Measurements from ENCODE around the gene GTPBP8. TPM values are rescaled to one million over a fixed set of nuclear protein-coding genes. Genes with fewer than 3 reads are reported as not detected.

Gene GTPBP8
- total and polyA plus RNA-seq, 2 of the 13 experiments (the other 11 are each of a cell fraction or from before 2014, with no cell fraction given), result 12.5 to 16.7 TPM

DNA sequence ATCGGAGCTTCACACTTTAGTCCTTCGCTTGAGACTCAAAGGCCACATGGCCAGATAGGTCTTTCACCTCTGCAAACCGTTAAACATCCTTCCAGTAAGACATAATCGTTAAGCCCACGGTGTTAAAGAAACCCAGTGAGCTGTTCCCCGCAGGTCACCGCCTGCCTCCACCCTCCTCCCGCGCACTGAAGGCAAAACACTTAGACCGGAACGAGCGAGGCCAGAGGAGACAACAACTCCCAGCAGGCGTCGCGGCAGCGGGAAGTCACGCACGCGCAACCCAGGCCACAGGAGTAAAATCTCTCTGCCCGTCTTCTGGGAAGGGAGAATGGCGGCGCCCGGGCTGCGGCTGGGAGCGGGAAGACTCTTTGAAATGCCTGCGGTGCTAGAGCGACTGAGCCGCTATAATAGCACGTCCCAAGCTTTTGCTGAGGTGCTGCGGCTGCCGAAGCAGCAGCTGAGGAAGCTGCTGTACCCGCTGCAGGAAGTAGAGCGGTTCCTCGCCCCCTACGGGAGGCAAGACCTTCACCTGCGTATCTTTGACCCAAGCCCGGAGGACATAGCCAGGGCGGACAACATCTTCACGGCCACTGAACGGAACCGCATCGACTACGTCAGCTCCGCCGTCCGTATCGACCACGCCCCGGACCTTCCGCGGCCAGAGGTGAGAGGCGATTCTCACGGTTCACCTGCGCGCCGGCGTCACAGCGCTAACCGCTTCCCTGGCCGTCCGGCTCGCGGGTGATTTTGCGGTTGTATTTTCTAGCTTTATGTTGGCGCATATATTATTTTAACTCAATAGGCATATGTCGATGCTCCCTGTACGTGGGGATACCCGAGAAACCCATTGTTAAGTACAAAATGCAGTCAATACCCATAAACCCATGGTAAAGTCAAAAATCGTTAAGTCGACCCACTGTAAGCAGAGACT, at the start of gene GTPBP8 (continued):
- TF ChIP-seq, protein P1, sequence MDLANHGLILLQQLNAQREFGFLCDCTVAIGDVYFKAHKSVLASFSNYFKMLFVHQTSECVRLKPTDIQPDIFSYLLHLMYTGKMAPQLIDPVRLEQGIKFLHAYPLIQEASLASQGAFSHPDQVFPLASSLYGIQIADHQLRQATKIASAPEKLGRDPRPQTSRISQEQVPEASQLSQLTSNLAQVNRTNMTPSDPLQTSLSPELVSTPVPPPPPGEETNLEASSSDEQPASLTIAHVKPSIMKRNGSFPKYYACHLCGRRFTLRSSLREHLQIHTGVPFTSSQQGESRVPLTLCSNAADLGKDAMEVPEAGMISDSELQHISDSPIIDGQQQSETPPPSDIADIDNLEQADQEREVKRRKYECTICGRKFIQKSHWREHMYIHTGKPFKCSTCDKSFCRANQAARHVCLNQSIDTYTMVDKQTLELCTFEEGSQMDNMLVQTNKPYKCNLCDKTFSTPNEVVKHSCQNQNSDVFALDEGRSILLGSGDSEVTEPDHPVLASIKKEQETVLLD (CRISPR knock-in tag; IDR thresholded peaks at IDR 0.05; ENCODE audit: low read depth), result 0 out of 2 replicates have a peak, but pooled peaks have one; percentile 49
- TF ChIP-seq KLF6 (CRISPR knock-in tag; IDR thresholded peaks at IDR 0.05) (peak; percentile 66; the same call in 1 of the 2 replicates), SMC3 (IDR thresholded peaks at IDR 0.05; ENCODE audit: low read length) (no peak), RCOR2 (CRISPR knock-in tag; IDR thresholded peaks at IDR 0.05) (peak; percentile 40; the same call in 1 of the 2 replicates), HDAC6 (IDR thresholded peaks at IDR 0.05; ENCODE audit: low read depth, low read length) (no peak), SETDB1 (CRISPR knock-in tag; IDR thresholded peaks at IDR 0.05; ENCODE audit: borderline replicate concordance) (no peak), FOXA1 (IDR thresholded peaks at IDR 0.05) (no peak), FOXA1 (CRISPR knock-in tag; IDR thresholded peaks at IDR 0.05) (no peak), PHF8 (CRISPR knock-in tag; IDR thresholded peaks at IDR 0.05) (peak; percentile 98), AGO2 (optimal IDR thresholded peaks at IDR 0.05; ENCODE audit: low read depth, low read length) (peak; percentile 57), ZMAT3 (CRISPR knock-in tag; conservative IDR thresholded peaks at IDR 0.05) (peak; percentile 85), RARG (CRISPR knock-in tag; IDR thresholded peaks at IDR 0.05; ENCODE audit: low read depth) (peak; percentile 32; the same call in 1 of the 2 replicates), ZFP62 (CRISPR knock-in tag; IDR thresholded peaks at IDR 0.05) (0 out of 2 replicates have a peak, but pooled peaks have one; percentile 20), SALL2 (CRISPR knock-in tag; IDR thresholded peaks at IDR 0.05) (peak; percentile 81; the same call in 1 of the 2 replicates), MBD4 (IDR thresholded peaks at IDR 0.05; ENCODE audit: borderline replicate concordance, low read length) (no peak), ZNF292 (CRISPR knock-in tag; IDR thresholded peaks at IDR 0.05; ENCODE audit: borderline replicate concordance, low read depth) (peak; percentile 66; the same call in 1 of the 2 replicates), SAP130 (CRISPR knock-in tag; IDR thresholded peaks at IDR 0.05; ENCODE audit: low read depth) (peak; percentile 83), MLLT10 (CRISPR knock-in tag; IDR thresholded peaks at IDR 0.05) (no peak), ZNF660 (CRISPR knock-in tag; IDR thresholded peaks at IDR 0.05; ENCODE audit: borderline replicate concordance, low read depth) (no peak)
- TF ChIP-seq, protein P2, sequence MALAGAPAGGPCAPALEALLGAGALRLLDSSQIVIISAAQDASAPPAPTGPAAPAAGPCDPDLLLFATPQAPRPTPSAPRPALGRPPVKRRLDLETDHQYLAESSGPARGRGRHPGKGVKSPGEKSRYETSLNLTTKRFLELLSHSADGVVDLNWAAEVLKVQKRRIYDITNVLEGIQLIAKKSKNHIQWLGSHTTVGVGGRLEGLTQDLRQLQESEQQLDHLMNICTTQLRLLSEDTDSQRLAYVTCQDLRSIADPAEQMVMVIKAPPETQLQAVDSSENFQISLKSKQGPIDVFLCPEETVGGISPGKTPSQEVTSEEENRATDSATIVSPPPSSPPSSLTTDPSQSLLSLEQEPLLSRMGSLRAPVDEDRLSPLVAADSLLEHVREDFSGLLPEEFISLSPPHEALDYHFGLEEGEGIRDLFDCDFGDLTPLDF (CRISPR knock-in tag; IDR thresholded peaks at IDR 0.05), result peak; percentile 87
- TF ChIP-seq, protein P3, sequence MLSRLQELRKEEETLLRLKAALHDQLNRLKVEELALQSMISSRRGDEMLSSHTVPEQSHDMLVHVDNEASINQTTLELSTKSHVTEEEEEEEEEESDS (CRISPR knock-in tag; IDR thresholded peaks at IDR 0.05; ENCODE audit: borderline replicate concordance), result peak; percentile 93
- TF ChIP-seq, protein P4, sequence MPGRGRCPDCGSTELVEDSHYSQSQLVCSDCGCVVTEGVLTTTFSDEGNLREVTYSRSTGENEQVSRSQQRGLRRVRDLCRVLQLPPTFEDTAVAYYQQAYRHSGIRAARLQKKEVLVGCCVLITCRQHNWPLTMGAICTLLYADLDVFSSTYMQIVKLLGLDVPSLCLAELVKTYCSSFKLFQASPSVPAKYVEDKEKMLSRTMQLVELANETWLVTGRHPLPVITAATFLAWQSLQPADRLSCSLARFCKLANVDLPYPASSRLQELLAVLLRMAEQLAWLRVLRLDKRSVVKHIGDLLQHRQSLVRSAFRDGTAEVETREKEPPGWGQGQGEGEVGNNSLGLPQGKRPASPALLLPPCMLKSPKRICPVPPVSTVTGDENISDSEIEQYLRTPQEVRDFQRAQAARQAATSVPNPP (CRISPR knock-in tag; IDR thresholded peaks at IDR 0.05), result 0 out of 2 replicates have a peak, but pooled peaks have one; percentile 77
